ENCODE results near the gene ATP9B. TPM values are rescaled to one million over a fixed set of nuclear protein-coding genes. Genes with fewer than 3 reads are reported as not detected.

ATP9B gene
- total and polyA plus RNA-seq, 12 donors = 6.7 to 19.7 (median 14.5) TPM

DNA sequence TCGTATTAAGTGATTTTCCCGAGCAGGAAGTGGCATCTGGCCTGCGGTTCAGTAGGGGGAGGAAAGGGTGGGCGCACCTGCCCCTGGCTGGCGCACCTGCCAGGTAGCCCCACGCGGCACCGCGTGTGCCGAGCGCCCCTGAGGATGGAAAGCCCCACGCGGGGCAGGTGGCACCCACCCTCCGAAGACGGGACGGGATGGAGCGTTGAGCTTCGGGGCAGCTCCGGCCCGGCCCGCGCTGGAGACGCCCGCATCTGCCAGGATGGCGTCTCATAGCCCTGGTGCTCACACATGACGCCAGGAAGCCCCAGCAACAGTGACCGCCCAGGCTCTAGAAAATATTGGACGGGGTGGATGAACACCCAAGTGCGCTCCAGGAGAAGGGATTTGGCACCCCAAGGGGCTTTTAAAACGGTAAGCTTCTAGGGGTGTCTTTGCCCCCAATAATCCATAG, 324.0 kb downstream of the ATP9B start:
- no peaks in the 10 kb centered on the region for H3K36me3 ChIP-seq
- intact Hi-C loops (cut with DNase I) = loop anchor here in 3 of 10 donors (2.0 to 10.0 kb wide), 3 partner anchors 114 to 562 kb away; partner anchors contain the start of gene SLC66A2 (in 1 of the 3)
- WGBS, 2 donors = 4 to 9% methylated on average over 30 of the region's 30 CpGs
- H3K4me3 ChIP-seq = peak overlapping the region in 9 of 10 donors; percentile 28 to 65 (median 51)
- TF ChIP-seq, protein P1, sequence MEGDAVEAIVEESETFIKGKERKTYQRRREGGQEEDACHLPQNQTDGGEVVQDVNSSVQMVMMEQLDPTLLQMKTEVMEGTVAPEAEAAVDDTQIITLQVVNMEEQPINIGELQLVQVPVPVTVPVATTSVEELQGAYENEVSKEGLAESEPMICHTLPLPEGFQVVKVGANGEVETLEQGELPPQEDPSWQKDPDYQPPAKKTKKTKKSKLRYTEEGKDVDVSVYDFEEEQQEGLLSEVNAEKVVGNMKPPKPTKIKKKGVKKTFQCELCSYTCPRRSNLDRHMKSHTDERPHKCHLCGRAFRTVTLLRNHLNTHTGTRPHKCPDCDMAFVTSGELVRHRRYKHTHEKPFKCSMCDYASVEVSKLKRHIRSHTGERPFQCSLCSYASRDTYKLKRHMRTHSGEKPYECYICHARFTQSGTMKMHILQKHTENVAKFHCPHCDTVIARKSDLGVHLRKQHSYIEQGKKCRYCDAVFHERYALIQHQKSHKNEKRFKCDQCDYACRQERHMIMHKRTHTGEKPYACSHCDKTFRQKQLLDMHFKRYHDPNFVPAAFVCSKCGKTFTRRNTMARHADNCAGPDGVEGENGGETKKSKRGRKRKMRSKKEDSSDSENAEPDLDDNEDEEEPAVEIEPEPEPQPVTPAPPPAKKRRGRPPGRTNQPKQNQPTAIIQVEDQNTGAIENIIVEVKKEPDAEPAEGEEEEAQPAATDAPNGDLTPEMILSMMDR (IDR thresholded peaks at IDR 0.05) = no peak
- peak in 1 of 2 donors; percentile 49 for DNase-seq
- H3K9me3 ChIP-seq = no peaks in the 10 kb centered on the region
- peak overlapping the region; percentile 90 to 98 (median 94) for H3K27ac ChIP-seq
- peaks cover 0 to 83% (median 2%) of the 10 kb centered on the region in 7 donors for H3K27me3 ChIP-seq
- peaks cover 6 to 41% (median 28%) of the 10 kb centered on the region in 9 donors for H3K4me1 ChIP-seq
- peak in 6 of 8 donors; percentile 14 to 25 (median 18) for ATAC-seq

DNA sequence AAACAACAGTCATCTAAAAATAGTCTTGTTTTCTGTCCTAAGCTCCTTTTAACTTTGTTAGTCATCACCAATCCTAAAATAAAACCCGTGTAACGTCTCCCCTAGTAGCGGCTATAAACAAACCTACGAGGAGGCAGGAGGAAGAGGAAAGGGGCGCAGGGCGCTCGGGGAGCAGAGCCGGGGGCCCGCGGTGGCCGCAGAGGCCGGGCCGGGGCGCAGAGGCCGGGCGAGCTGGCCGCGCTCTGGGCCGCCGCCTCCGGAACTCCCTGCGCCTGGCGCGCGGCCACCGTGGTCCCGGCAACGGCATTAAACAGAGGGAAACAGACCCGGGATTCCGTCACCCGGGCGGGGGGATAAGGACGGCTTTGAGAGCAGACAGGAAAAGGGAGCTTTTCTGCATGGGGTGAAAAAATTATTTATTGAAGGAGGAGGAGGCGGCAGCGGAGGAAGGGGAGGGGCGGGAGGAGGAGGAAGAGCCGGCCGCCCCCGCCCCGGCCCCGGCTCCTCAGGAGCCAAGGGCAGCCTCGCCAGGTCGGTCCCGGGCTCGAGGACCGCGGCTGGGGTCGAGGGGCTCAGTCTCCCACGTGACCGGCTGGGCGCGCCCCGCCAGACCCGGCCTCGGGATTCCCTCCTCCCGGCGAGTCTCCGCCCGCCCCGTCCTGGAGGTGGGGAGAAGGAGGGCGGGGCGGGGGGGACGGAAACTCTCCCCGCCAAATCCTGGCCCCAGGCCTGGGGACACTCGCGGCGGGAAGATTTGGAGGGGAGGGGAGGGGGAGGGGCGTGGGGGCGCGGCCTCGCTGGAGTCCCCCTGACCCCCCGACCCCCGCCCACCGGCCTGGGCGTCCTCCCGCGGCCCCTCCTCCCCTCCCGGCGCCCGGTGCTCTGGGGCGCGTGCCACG, 324.7 kb downstream of the ATP9B start:
- peak; percentile 96 to 97 for DNase-seq
- intact Hi-C loops (cut with DNase I) = loop anchor here in 4 of 10 donors (1.0 to 10.0 kb wide), 4 partner anchors 113 to 561 kb away; partner anchors contain the start of gene SLC66A2 (in 1 of the 4)

DNA sequence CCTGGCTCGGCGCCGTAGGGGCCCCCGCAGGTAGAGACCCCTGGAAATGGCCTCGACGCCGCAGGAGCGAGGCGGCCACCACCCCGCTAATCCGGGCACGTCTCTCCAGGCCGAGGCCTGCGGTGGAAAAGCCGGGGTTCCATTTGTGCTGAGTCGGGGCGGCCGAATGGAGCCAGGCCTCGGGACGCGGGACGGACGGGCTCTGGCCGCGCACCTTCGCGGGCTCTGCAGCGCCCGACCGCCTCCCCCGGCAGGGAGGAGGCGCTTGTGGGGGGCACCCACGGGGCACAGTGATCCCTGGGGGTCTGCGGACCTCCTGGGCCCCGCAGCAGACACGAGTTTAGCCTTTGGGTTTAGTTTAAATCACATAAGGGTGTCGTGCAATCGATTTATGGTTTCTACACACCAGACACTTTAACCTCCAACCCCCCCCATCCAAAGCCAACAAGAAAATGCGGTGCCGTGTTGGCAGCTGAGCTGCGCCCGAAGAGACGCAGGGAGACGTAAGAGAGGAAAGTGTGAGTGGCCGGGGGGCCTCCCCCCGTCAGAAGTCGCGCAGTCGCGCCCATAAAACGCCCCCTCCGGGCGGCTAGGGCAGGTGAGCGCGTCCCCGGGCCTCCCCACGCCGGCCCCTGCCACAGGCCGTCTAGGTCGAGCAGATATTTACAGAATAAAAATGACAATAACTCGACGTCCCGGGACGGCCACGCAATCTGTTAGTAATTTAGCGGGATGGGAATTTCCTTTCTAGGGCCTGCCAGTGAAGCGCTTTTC, 325.5 kb downstream of the ATP9B start:
- intact Hi-C loops (cut with DNase I) = loop anchor here in 6 of 10 donors (1.0 to 10.0 kb wide), 5 partner anchors 63 to 560 kb away; partner anchors contain the start of gene SLC66A2 (in 1 of the 6)
- Histone ChIP-seq H3K4me3 (peak overlapping the region; percentile 24 to 65 (median 51)), H3K9me3 (no peaks in the 10 kb centered on the region), H3K27me3 (peaks cover 0 to 68% (median 0%) of the 10 kb centered on the region in 7 donors), H3K36me3 (no peaks in the 10 kb centered on the region), H3K27ac (peak overlapping the region; percentile 90 to 98 (median 94)), H3K4me1 (peaks cover 15 to 52% (median 36%) of the 10 kb centered on the region in 9 donors)
- TF ChIP-seq, protein P1 (IDR thresholded peaks at IDR 0.05) = no peak
- DNase-seq = peak; percentile 47 to 69
- 1 to 2% methylated on average over 64 to 67 of the region's 67 CpGs for WGBS, 2 donors
- ATAC-seq = peak; percentile 2 to 26 (median 6)

More for the DNA sequence above, 324.7 kb downstream of the ATP9B start:
- ATAC-seq = peak; percentile 71 to 86 (median 83)
- Histone ChIP-seq H3K27ac (peak overlapping the region; percentile 90 to 98 (median 94)), H3K27me3 (peaks cover 0 to 76% (median 0%) of the 10 kb centered on the region in 7 donors), H3K4me1 (peaks cover 7 to 44% (median 28%) of the 10 kb centered on the region in 9 donors), H3K9me3 (no peaks in the 10 kb centered on the region), H3K4me3 (peak overlapping the region; percentile 24 to 65 (median 51)), H3K36me3 (no peaks in the 10 kb centered on the region)
- TF ChIP-seq, protein P1 (IDR thresholded peaks at IDR 0.05) = no peak
- 1% methylated on average over 59 to 75 of the region's 83 CpGs for WGBS, 2 donors
